GM23338 (cell line): ENCODE measurements around the gene ARL2. TPM values are rescaled to one million over a fixed set of nuclear protein-coding genes. Genes with fewer than 3 reads are reported as not detected.
"Not testable (repeated sequence)": the region's sequence is repeated elsewhere in the genome, so short reads cannot be mapped to it uniquely, and the experiment has no call there.

Experiments
- ATAC-seq: fragments of 200-7000 bp; cut with Tn5 transposase; 3 replicates; pipeline ENCODE4 v1.9.1; 2020
- DNase-seq: peaks from one replicate; pipeline ENCODE4 v3.0.0-alpha.2; 2015; ENCODE audit warnings: low spot score
- H2AFZ ChIP-seq: fragments of 200-600 bp; sonication (generic); 2 replicates; pipeline ENCODE4 v1.8.0; 2016; ENCODE audit warnings: antibody characterized with exemption, mild to moderate bottlenecking, moderate library complexity
- H3F3A ChIP-seq: fragments of 200-600 bp; sonication (generic); replicated peaks from 2 replicates; pipeline ENCODE4 v1.8.0; 2017; ENCODE audit warnings: antibody characterized with exemption, mixed run types, low read depth
- H3K27ac ChIP-seq: fragments of 200-600 bp; sonication (generic); 2 replicates; pipeline ENCODE4 v1.6.1; 2016; ENCODE audit warnings: low read depth
- H3K27me3 ChIP-seq: fragments of 200-600 bp; sonication (generic); 2 replicates; pipeline ENCODE4 v1.8.0; 2016; ENCODE audit warnings: mild to moderate bottlenecking, mixed run types, moderate library complexity; ENCODE audit not compliant: insufficient read depth
- H3K36me3 ChIP-seq: fragments of 200-600 bp; sonication (generic); 2 replicates; pipeline ENCODE4 v1.8.0; 2016; ENCODE audit warnings: mild to moderate bottlenecking; ENCODE audit not compliant: insufficient read depth
- H3K4me1 ChIP-seq: fragments of 200-600 bp; sonication (generic); 2 replicates; pipeline ENCODE4 v1.8.0; 2016; ENCODE audit warnings: mild to moderate bottlenecking, moderate library complexity; ENCODE audit not compliant: insufficient read depth
- H3K4me2 ChIP-seq: fragments of 200-600 bp; sonication (generic); 2 replicates; pipeline ENCODE4 v1.7.1; 2017; ENCODE audit warnings: mixed run types
- H3K4me3 ChIP-seq: fragments of 200-600 bp; sonication (generic); 2 replicates; pipeline ENCODE4 v1.6.1; 2016; ENCODE audit warnings: mixed run types
- H3K79me2 ChIP-seq: fragments of 200-600 bp; sonication (generic); replicated peaks from 2 replicates; pipeline ENCODE4 v1.8.0; 2017; ENCODE audit warnings: mild to moderate bottlenecking; ENCODE audit not compliant: insufficient read depth
- H3K9me2 ChIP-seq: fragments of 200-600 bp; sonication (generic); 2 replicates; pipeline ENCODE4 v1.8.0; 2017; ENCODE audit not compliant: insufficient read depth
- H4K20me1 ChIP-seq: fragments of 200-600 bp; sonication (generic); replicated peaks from 2 replicates; pipeline ENCODE4 v1.8.0; 2017; ENCODE audit warnings: mild to moderate bottlenecking; ENCODE audit not compliant: insufficient read depth
- H3K27ac Mint-ChIP-seq: 2 replicates; pipeline ENCODE4 v1.8.0; 2020; ENCODE audit warnings: inconsistent platforms, mild to moderate bottlenecking, moderate library complexity, mixed read lengths
- H3K27me3 Mint-ChIP-seq: 3 replicates; pipeline ENCODE4 v1.8.0; 2022; ENCODE audit warnings: low read depth, mild to moderate bottlenecking, moderate library complexity, mixed read lengths, inconsistent platforms; ENCODE audit not compliant: insufficient read depth, poor library complexity
- H3K36me3 Mint-ChIP-seq: 3 replicates; pipeline ENCODE4 v1.8.0; 2021; ENCODE audit warnings: low read depth, mild to moderate bottlenecking, inconsistent platforms, moderate library complexity, mixed read lengths
- H3K4me1 Mint-ChIP-seq: 3 replicates; pipeline ENCODE4 v1.8.0; 2020; ENCODE audit warnings: mild to moderate bottlenecking, inconsistent platforms, mixed read lengths
- H3K4me3 Mint-ChIP-seq: 3 replicates; pipeline ENCODE4 v1.8.0; 2021; ENCODE audit warnings: moderate library complexity, mild to moderate bottlenecking, inconsistent platforms, mixed read lengths
- H3K9me3 Mint-ChIP-seq: 3 replicates; pipeline ENCODE4 v1.8.0; 2020; ENCODE audit warnings: moderate library complexity, mild to moderate bottlenecking, inconsistent platforms, mixed read lengths
- CREB1 ChIP-seq: fragments of 250-450 bp; sonication (Bioruptor Pico); IDR thresholded peaks from 2 replicates; pipeline ENCODE4 v1.5.0; 2020; ENCODE audit warnings: low read depth, mild to moderate bottlenecking, moderate library complexity
- EZH2phosphoT487 ChIP-seq: fragments of 200-600 bp; sonication (generic); IDR thresholded peaks from one replicate; pipeline ENCODE4 v1.8.1; 2018; ENCODE audit warnings: antibody characterized with exemption; ENCODE audit not compliant: unreplicated experiment
- JUNB ChIP-seq: IDR thresholded peaks from one replicate; pipeline ENCODE4 v1.6.1; 2016; ENCODE audit warnings: antibody characterized with exemption; ENCODE audit not compliant: unreplicated experiment
- NANOG ChIP-seq: IDR thresholded peaks from 2 replicates; pipeline ENCODE4 v1.6.1; 2016; ENCODE audit warnings: antibody characterized with exemption, borderline replicate concordance
- POLR2AphosphoS5 ChIP-seq: IDR thresholded peaks from 2 replicates; pipeline ENCODE4 v1.6.1; 2016; ENCODE audit warnings: antibody characterized with exemption, low read depth
- STAT1 ChIP-seq: IDR thresholded peaks from one replicate; pipeline ENCODE4 v1.6.1; 2016; ENCODE audit warnings: antibody characterized with exemption; ENCODE audit not compliant: unreplicated experiment
- ZNF114 ChIP-seq: fragments of 250-450 bp; sonication (Bioruptor Pico); IDR thresholded peaks from 2 replicates; pipeline ENCODE4 v1.5.0; 2020; ENCODE audit warnings: mild to moderate bottlenecking, moderate library complexity
- ZNF331 ChIP-seq: fragments of 250-450 bp; sonication (Bioruptor Pico); IDR thresholded peaks from 2 replicates; pipeline ENCODE4 v1.5.0; 2020; ENCODE audit warnings: low read depth, mild to moderate bottlenecking, moderate library complexity
- polyA plus RNA-seq: library from polyadenylated mRNA; unstranded; fragments of >200 nt; fragmentation: Nextera tagmentation; extraction: Ambion mirVana; gene quantifications from 2 replicates; pipeline ENCODE4 v1.2.1, GENCODE V29; 2016
- total RNA-seq: library from RNA; depleted of rRNA; stranded (reverse); fragments of >200 nt; shearing (Covaris generic); gene quantifications from 2 replicates; pipeline ENCODE4 v1.2.3, GENCODE V29; 2014
- TF ChIP-seq, protein P1 (sequence below): IDR thresholded peaks from one replicate; pipeline ENCODE4 v1.6.1; 2018; ENCODE audit warnings: antibody characterized with exemption; ENCODE audit not compliant: unreplicated experiment

The ARL2 gene
- total and polyA plus RNA-seq, 2 experiments from 2014 or later = 193 to 236 TPM

DNA sequence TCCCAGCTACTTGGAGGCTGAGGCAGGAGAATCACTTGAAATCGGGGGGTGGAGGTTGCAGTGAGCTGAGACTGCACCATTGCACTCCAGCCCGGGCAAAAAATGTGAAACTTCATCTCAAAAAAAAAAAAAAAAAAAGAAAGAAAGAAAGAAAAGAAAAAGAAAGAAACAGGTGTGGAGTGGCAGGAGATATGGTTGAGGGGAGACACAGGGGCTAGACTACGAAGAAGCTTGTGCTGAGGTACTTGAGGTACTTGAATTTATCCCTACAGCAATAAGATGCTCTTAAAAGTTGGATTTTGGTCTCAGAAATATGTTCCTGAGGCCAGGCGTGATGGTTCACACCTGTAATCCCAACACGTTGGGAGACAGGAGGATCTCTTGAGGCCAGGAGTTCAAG lies 39.8 kb upstream of the ARL2 start (continued):
- TF ChIP-seq ZNF331 (CRISPR knock-in tag) = no peak
- no peak for TF ChIP-seq CREB1 (CRISPR knock-in tag)
- TF ChIP-seq NANOG = no peak

DNA sequence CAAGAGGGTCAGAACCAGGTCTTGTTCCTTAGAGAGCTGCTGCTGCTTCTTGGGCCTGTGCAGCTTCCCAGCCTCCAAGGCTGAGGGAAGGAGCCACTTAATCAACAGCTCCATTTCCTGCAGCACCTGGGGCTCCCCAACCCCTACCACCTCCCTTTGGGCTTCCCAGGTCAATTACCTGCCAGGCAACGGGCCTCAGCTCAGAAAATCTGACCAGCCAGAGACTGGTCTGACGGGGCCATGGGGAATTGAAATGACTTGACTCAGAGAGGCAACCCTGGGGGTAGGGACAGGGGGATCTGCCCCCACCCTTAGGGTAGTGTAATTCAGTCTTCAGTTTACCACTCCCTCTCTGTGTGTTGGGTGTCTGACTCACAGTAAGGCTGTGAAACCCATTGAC lies 37.3 kb upstream of the ARL2 start:
- Histone ChIP-seq H2AFZ (no peak overlapping the region), H3K9me2 (no peaks in the 10 kb centered on the region), H3F3A (no peaks in the 10 kb centered on the region), H3K4me1 (no peaks in the 10 kb centered on the region), H3K4me2 (no peak overlapping the region), H3K79me2 (no peaks in the 10 kb centered on the region), H3K36me3 (no peaks in the 10 kb centered on the region), H3K27ac (no peak overlapping the region), H3K4me3 (no peak overlapping the region), H4K20me1 (no peaks in the 10 kb centered on the region; the same call in 1 of the 2 replicates), H3K27me3 (peaks cover 11% of the 10 kb centered on the region)
- no peaks in the 10 kb centered on the region for H3K9me3 Mint-ChIP-seq
- TF ChIP-seq, protein P1, sequence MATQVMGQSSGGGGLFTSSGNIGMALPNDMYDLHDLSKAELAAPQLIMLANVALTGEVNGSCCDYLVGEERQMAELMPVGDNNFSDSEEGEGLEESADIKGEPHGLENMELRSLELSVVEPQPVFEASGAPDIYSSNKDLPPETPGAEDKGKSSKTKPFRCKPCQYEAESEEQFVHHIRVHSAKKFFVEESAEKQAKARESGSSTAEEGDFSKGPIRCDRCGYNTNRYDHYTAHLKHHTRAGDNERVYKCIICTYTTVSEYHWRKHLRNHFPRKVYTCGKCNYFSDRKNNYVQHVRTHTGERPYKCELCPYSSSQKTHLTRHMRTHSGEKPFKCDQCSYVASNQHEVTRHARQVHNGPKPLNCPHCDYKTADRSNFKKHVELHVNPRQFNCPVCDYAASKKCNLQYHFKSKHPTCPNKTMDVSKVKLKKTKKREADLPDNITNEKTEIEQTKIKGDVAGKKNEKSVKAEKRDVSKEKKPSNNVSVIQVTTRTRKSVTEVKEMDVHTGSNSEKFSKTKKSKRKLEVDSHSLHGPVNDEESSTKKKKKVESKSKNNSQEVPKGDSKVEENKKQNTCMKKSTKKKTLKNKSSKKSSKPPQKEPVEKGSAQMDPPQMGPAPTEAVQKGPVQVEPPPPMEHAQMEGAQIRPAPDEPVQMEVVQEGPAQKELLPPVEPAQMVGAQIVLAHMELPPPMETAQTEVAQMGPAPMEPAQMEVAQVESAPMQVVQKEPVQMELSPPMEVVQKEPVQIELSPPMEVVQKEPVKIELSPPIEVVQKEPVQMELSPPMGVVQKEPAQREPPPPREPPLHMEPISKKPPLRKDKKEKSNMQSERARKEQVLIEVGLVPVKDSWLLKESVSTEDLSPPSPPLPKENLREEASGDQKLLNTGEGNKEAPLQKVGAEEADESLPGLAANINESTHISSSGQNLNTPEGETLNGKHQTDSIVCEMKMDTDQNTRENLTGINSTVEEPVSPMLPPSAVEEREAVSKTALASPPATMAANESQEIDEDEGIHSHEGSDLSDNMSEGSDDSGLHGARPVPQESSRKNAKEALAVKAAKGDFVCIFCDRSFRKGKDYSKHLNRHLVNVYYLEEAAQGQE = no peak
- TF ChIP-seq ZNF114 (CRISPR knock-in tag) (no peak), JUNB (no peak), ZNF331 (CRISPR knock-in tag) (no peak), STAT1 (no peak), CREB1 (CRISPR knock-in tag) (no peak), POLR2AphosphoS5 (no peak), EZH2phosphoT487 (no peak)
- no peak for ATAC-seq
- no peaks in the 10 kb centered on the region for H3K36me3 Mint-ChIP-seq
- peaks cover 3% of the 10 kb centered on the region for H3K27me3 Mint-ChIP-seq
- H3K27ac Mint-ChIP-seq = no peak overlapping the region
- H3K4me1 Mint-ChIP-seq = no peaks in the 10 kb centered on the region
- DNase-seq = no peak
- H3K4me3 Mint-ChIP-seq = no peak overlapping the region

DNA sequence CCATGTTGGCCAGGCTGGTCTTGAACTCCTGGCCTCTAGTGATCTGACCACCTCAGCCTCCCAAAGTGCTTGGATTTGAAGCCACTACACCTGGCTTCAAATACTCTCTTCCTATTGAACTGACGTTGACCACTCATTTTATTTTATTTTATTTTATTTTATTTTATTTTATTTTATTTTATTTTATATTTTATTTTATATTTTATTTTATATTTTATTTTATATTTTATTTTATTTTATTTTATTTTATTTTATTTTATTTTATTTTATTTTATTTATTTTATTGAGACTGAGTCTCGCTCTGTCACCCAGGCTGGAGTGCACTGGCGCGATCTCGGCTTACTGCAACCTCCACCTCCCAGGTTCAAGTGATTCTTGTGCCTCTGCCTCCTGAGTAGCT lies 30.6 kb upstream of the ARL2 start:
- ATAC-seq, H3K4me3 ChIP-seq, H3K36me3 Mint-ChIP-seq, H3K79me2 ChIP-seq, H3K9me3 Mint-ChIP-seq, H3K4me2 ChIP-seq, DNase-seq, H3K27ac Mint-ChIP-seq, H3K27me3 Mint-ChIP-seq, H3K4me3 Mint-ChIP-seq, H3K36me3 ChIP-seq, H3F3A ChIP-seq, H3K4me1 ChIP-seq, H4K20me1 ChIP-seq, H2AFZ ChIP-seq, H3K27me3 ChIP-seq, H3K27ac ChIP-seq, H3K9me2 ChIP-seq, H3K4me1 Mint-ChIP-seq: not testable (repeated sequence)
